ENCODE results near the gene FRMD3. TPM values are rescaled to one million over a fixed set of nuclear protein-coding genes. Genes with fewer than 3 reads are reported as not detected.

FRMD3 gene
- total and polyA plus RNA-seq, 3 experiments from 2014 or later: 0.35 to 0.68 (median 0.62) TPM

GRCh38 chr9:83501565-83501964, 36.6 kb downstream of the FRMD3 start:
- ChIA-PET POLR2A (no interaction called here), CTCF (no interaction called here)
- H3K4me1 ChIP-seq (ENCODE audit: insufficient read depth, low read length): no peaks in the 10 kb centered on the region
- no peaks in the 10 kb centered on the region for H3K27me3 ChIP-seq (ENCODE audit: insufficient read depth, low read length, poor library complexity, severe bottlenecking)
- no peaks in the 10 kb centered on the region for H3K36me3 ChIP-seq (ENCODE audit: insufficient read depth, low read length)
- H3K36me3 Mint-ChIP-seq: peaks cover 0 to 3% (median 0%) of the 10 kb centered on the region in 3 donors
- H3K4me3 ChIP-seq (ENCODE audit: low read length): no peak overlapping the region
- DNase-seq: no peak
- H3K4me3 Mint-ChIP-seq: no peak overlapping the region
- no peaks in the 10 kb centered on the region for H3K4me1 Mint-ChIP-seq
- no peak overlapping the region for H3K27ac ChIP-seq (ENCODE audit: low read depth, low read length)
- H3K27me3 Mint-ChIP-seq: peaks cover 0 to 2% of the 10 kb centered on the region in 2 donors
- no peaks in the 10 kb centered on the region for H3K9me3 ChIP-seq (ENCODE audit: low read length)
- H3K27ac Mint-ChIP-seq: no peak overlapping the region
- H3K9me3 Mint-ChIP-seq: no peaks in the 10 kb centered on the region

GRCh38 chr9:83497441-83497840, 40.8 kb downstream of the FRMD3 start:
- ChIA-PET POLR2A (no interaction called here), CTCF (no interaction called here)
- H3K36me3 ChIP-seq (ENCODE audit: insufficient read depth, low read length): no peaks in the 10 kb centered on the region
- no peaks in the 10 kb centered on the region for H3K4me1 ChIP-seq (ENCODE audit: insufficient read depth, low read length)
- Mint-ChIP-seq H3K27me3 (peaks cover 0 to 12% of the 10 kb centered on the region in 2 donors), H3K4me1 (no peaks in the 10 kb centered on the region), H3K9me3 (no peaks in the 10 kb centered on the region), H3K36me3 (peaks cover 0 to 3% (median 2%) of the 10 kb centered on the region in 3 donors), H3K27ac (no peak overlapping the region), H3K4me3 (no peak overlapping the region)
- DNase-seq: no peak
- H3K27me3 ChIP-seq (ENCODE audit: insufficient read depth, low read length, poor library complexity, severe bottlenecking): no peaks in the 10 kb centered on the region
- H3K9me3 ChIP-seq (ENCODE audit: low read length): no peaks in the 10 kb centered on the region
- H3K4me3 ChIP-seq (ENCODE audit: low read length): no peak overlapping the region
- no peak overlapping the region for H3K27ac ChIP-seq (ENCODE audit: low read depth, low read length)

- peaks cover 0 to 2% (median 0%) of the 10 kb centered on the region in 3 donors for H3K36me3 Mint-ChIP-seq
- H3K27ac Mint-ChIP-seq: no peak overlapping the region
- peaks cover 0 to 16% of the 10 kb centered on the region in 2 donors for H3K27me3 Mint-ChIP-seq
- CTCF ChIA-PET: no interaction called here
- H3K4me3 ChIP-seq (ENCODE audit: low read length): no peak overlapping the region
- no peaks in the 10 kb centered on the region for H3K36me3 ChIP-seq (ENCODE audit: insufficient read depth, low read length)
- no peaks in the 10 kb centered on the region for H3K27me3 ChIP-seq (ENCODE audit: insufficient read depth, low read length, poor library complexity, severe bottlenecking)
- H3K4me1 ChIP-seq (ENCODE audit: insufficient read depth, low read length): no peaks in the 10 kb centered on the region
- POLR2A ChIA-PET: no interaction called here
- DNase-seq: no peak
- H3K27ac ChIP-seq (ENCODE audit: low read depth, low read length): no peak overlapping the region
- no peak overlapping the region for H3K4me3 Mint-ChIP-seq
- no peaks in the 10 kb centered on the region for H3K4me1 Mint-ChIP-seq
- peaks cover 0 to 2% (median 0%) of the 10 kb centered on the region in 5 donors for H3K9me3 Mint-ChIP-seq
- no peaks in the 10 kb centered on the region for H3K9me3 ChIP-seq (ENCODE audit: low read length)
Observed at GRCh38 chr9:83491995-83492394, 46.2 kb downstream of the FRMD3 start.

- no peaks in the 10 kb centered on the region for H3K9me3 ChIP-seq (ENCODE audit: low read length)
- Mint-ChIP-seq H3K4me3 (no peak overlapping the region), H3K27ac (no peak overlapping the region), H3K9me3 (peaks cover 0 to 2% (median 0%) of the 10 kb centered on the region in 5 donors), H3K36me3 (peaks cover 0 to 2% (median 0%) of the 10 kb centered on the region in 3 donors), H3K27me3 (peaks cover 0 to 16% of the 10 kb centered on the region in 2 donors), H3K4me1 (no peaks in the 10 kb centered on the region)
- no peaks in the 10 kb centered on the region for H3K4me1 ChIP-seq (ENCODE audit: insufficient read depth, low read length)
- no peak overlapping the region for H3K27ac ChIP-seq (ENCODE audit: low read depth, low read length)
- H3K36me3 ChIP-seq (ENCODE audit: insufficient read depth, low read length): no peaks in the 10 kb centered on the region
- ChIA-PET POLR2A (no interaction called here), CTCF (no interaction called here)
- no peaks in the 10 kb centered on the region for H3K27me3 ChIP-seq (ENCODE audit: insufficient read depth, low read length, poor library complexity, severe bottlenecking)
- DNase-seq: no peak
- H3K4me3 ChIP-seq (ENCODE audit: low read length): no peak overlapping the region
Observed at GRCh38 chr9:83491413-83491812, 46.8 kb downstream of the FRMD3 start.

GRCh38 chr9:83489961-83490360, 48.2 kb downstream of the FRMD3 start:
- H3K27ac ChIP-seq (ENCODE audit: low read depth, low read length): no peak overlapping the region
- H3K36me3 Mint-ChIP-seq: no peaks in the 10 kb centered on the region

GRCh38 chr9:83484990-83485389, 53.2 kb downstream of the FRMD3 start:
- Mint-ChIP-seq H3K27ac (no peak overlapping the region), H3K9me3 (peaks cover 0 to 9% (median 3%) of the 10 kb centered on the region in 5 donors), H3K4me3 (no peak overlapping the region), H3K27me3 (peaks cover 0 to 6% of the 10 kb centered on the region in 2 donors), H3K4me1 (no peaks in the 10 kb centered on the region), H3K36me3 (peaks cover 0 to 15% (median 3%) of the 10 kb centered on the region in 3 donors)
- H3K36me3 ChIP-seq (ENCODE audit: insufficient read depth, low read length): no peaks in the 10 kb centered on the region
- H3K27ac ChIP-seq (ENCODE audit: low read depth, low read length): no peak overlapping the region
- POLR2A ChIA-PET: no interaction called here
- CTCF ChIA-PET: no interaction called here
- DNase-seq: no peak
- H3K27me3 ChIP-seq (ENCODE audit: insufficient read depth, low read length, poor library complexity, severe bottlenecking): no peaks in the 10 kb centered on the region
- H3K9me3 ChIP-seq (ENCODE audit: low read length): no peaks in the 10 kb centered on the region
- no peaks in the 10 kb centered on the region for H3K4me1 ChIP-seq (ENCODE audit: insufficient read depth, low read length)
- H3K4me3 ChIP-seq (ENCODE audit: low read length): no peak overlapping the region

More at GRCh38 chr9:83489961-83490360, 48.2 kb downstream of the FRMD3 start:
- H3K4me3 Mint-ChIP-seq: no peak overlapping the region
- ChIA-PET POLR2A (no interaction called here), CTCF (no interaction called here)
- Histone ChIP-seq H3K4me1 (ENCODE audit: insufficient read depth, low read length) (no peaks in the 10 kb centered on the region), H3K27me3 (ENCODE audit: insufficient read depth, low read length, poor library complexity, severe bottlenecking) (no peaks in the 10 kb centered on the region), H3K9me3 (ENCODE audit: low read length) (no peaks in the 10 kb centered on the region), H3K36me3 (ENCODE audit: insufficient read depth, low read length) (no peaks in the 10 kb centered on the region), H3K4me3 (ENCODE audit: low read length) (no peak overlapping the region)
- no peak overlapping the region for H3K27ac Mint-ChIP-seq
- DNase-seq: no peak
- H3K27me3 Mint-ChIP-seq: peaks cover 0 to 16% of the 10 kb centered on the region in 2 donors
- peaks cover 0 to 2% (median 0%) of the 10 kb centered on the region in 5 donors for H3K9me3 Mint-ChIP-seq
- no peaks in the 10 kb centered on the region for H3K4me1 Mint-ChIP-seq

- ChIA-PET CTCF (no interaction called here), POLR2A (no interaction called here)
- no peaks in the 10 kb centered on the region for H3K9me3 ChIP-seq (ENCODE audit: low read length)
- no peaks in the 10 kb centered on the region for H3K36me3 ChIP-seq (ENCODE audit: insufficient read depth, low read length)
- H3K4me1 Mint-ChIP-seq: no peaks in the 10 kb centered on the region
- no peak overlapping the region for H3K4me3 Mint-ChIP-seq
- no peaks in the 10 kb centered on the region for H3K4me1 ChIP-seq (ENCODE audit: insufficient read depth, low read length)
- no peak overlapping the region for H3K27ac Mint-ChIP-seq
- no peak overlapping the region for H3K27ac ChIP-seq (ENCODE audit: low read depth, low read length)
- no peaks in the 10 kb centered on the region for H3K27me3 ChIP-seq (ENCODE audit: insufficient read depth, low read length, poor library complexity, severe bottlenecking)
- H3K9me3 Mint-ChIP-seq: peaks cover 0 to 14% (median 10%) of the 10 kb centered on the region in 5 donors
- DNase-seq: no peak
- peaks cover 0 to 22% (median 3%) of the 10 kb centered on the region in 3 donors for H3K36me3 Mint-ChIP-seq
- no peak overlapping the region for H3K4me3 ChIP-seq (ENCODE audit: low read length)
- peaks cover 0 to 2% of the 10 kb centered on the region in 2 donors for H3K27me3 Mint-ChIP-seq
Observed at GRCh38 chr9:83483223-83483622, 55.0 kb downstream of the FRMD3 start.

GRCh38 chr9:83479765-83480164, 58.4 kb downstream of the FRMD3 start:
- Mint-ChIP-seq H3K27me3 (peaks cover 0 to 2% of the 10 kb centered on the region in 2 donors), H3K27ac (no peak overlapping the region)
- CTCF ChIA-PET: no interaction called here

More at GRCh38 chr9:83479765-83480164, 58.4 kb downstream of the FRMD3 start:
- H3K36me3 ChIP-seq (ENCODE audit: insufficient read depth, low read length): no peaks in the 10 kb centered on the region
- H3K4me1 ChIP-seq (ENCODE audit: insufficient read depth, low read length): no peaks in the 10 kb centered on the region
- H3K4me3 Mint-ChIP-seq: no peak overlapping the region
- H3K4me3 ChIP-seq (ENCODE audit: low read length): no peak overlapping the region
- H3K27ac ChIP-seq (ENCODE audit: low read depth, low read length): no peak overlapping the region
- no peak for DNase-seq
- POLR2A ChIA-PET: no interaction called here
- no peaks in the 10 kb centered on the region for H3K4me1 Mint-ChIP-seq
- no peaks in the 10 kb centered on the region for H3K27me3 ChIP-seq (ENCODE audit: insufficient read depth, low read length, poor library complexity, severe bottlenecking)
- H3K9me3 ChIP-seq (ENCODE audit: low read length): no peaks in the 10 kb centered on the region
- H3K36me3 Mint-ChIP-seq: peaks cover 0 to 32% (median 3%) of the 10 kb centered on the region in 3 donors
- H3K9me3 Mint-ChIP-seq: peaks cover 0 to 19% (median 12%) of the 10 kb centered on the region in 5 donors

Measured in CD8-positive, alpha-beta memory T cell (primary cell).